NB4 (cell line): ENCODE results near the gene AGAP5.
A peak's percentile ranks its signal among the peaks of the same experiment; 100 is the strongest.

Source experiments
- MYC ChIP-seq: IDR thresholded peaks from 2 replicates; pipeline ENCODE4 v1.6.1; 2011; ENCODE audit warnings: low read depth, low read length
- TF ChIP-seq, protein P1 (sequence below): IDR thresholded peaks from 2 replicates; pipeline ENCODE4 v1.6.1; 2011; ENCODE audit warnings: low read depth, low read length
- TF ChIP-seq, protein P2 (sequence below): IDR thresholded peaks from one replicate; pipeline ENCODE4 v1.5.1; 2012; ENCODE audit warnings: low read depth, low read length

DNA sequence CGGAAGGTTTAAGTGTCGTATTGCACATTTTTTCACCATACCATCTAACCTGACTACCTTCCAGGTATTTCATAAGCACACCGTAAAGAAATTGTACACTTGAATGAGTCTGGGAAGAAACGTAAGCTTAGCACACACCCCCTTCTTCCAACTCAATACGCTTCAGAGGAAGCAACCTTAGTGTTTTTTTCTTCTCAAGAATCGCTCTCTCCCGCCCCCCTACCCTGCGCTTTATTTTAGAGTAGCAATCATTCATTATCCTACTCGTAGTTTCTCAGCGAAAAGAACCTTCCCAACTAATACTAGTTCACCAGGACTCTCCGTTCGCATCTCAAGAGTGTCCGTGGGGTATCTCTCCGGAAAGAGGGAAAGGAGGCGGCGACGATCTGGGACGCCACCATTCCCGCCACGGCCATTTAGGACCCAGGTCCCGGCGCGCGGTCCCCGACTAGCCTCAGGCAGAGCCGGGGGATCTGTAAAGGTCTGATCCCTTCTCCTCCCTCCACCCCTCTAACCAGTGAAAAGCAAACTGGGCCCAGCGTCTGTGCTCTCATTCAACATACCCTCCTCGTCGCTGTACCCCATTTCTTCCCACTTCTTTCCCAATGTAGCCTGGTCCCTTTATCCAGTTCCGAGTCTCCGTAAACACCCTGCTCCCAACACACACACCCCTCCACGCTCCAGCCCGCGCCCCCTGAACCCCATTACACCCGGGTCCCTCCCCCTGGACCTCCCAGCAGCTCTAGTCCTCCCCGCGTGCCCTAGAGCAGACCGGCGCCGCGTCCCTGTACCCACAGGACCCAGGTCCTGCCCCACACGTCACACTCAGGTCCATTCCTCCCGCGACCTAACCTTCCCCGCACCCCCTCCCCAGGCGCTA is 72.7 kb downstream of the AGAP5 start:
- TF ChIP-seq, protein P1, sequence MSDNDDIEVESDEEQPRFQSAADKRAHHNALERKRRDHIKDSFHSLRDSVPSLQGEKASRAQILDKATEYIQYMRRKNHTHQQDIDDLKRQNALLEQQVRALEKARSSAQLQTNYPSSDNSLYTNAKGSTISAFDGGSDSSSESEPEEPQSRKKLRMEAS: 0 out of 2 replicates have a peak, but pooled peaks have one; percentile 33
- TF ChIP-seq, protein P2, sequence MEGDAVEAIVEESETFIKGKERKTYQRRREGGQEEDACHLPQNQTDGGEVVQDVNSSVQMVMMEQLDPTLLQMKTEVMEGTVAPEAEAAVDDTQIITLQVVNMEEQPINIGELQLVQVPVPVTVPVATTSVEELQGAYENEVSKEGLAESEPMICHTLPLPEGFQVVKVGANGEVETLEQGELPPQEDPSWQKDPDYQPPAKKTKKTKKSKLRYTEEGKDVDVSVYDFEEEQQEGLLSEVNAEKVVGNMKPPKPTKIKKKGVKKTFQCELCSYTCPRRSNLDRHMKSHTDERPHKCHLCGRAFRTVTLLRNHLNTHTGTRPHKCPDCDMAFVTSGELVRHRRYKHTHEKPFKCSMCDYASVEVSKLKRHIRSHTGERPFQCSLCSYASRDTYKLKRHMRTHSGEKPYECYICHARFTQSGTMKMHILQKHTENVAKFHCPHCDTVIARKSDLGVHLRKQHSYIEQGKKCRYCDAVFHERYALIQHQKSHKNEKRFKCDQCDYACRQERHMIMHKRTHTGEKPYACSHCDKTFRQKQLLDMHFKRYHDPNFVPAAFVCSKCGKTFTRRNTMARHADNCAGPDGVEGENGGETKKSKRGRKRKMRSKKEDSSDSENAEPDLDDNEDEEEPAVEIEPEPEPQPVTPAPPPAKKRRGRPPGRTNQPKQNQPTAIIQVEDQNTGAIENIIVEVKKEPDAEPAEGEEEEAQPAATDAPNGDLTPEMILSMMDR: no peak
- no peak; the same call in none of the 2 replicates for TF ChIP-seq MYC
